Posterior vena cava (tissue), 2 donors: ENCODE measurements around the gene EIF3F. TPM values are rescaled to one million over a fixed set of nuclear protein-coding genes. Genes with fewer than 3 reads are reported as not detected.

Source experiments
- DNase-seq: peaks from one replicate; pipeline ENCODE4 v3.0.0-alpha.2; 2020; ENCODE audit warnings: low spot score
- intact Hi-C, 2 donors: fragments of 100-400 bp; cut with DNase I; formaldehyde crosslinking; loops; one replicate each; pipeline versions ENCODE4 v1.14.1 to v1.14.2; 2022 to 2023
- total RNA-seq, 2 donors: library from RNA; stranded (reverse); fragmentation: NEBNext Ultra II Directional; extraction: Animal tissue kit (Norgen Biotek cat#: 25700); gene quantifications; one replicate each; pipeline ENCODE4 v1.2.1, GENCODE V29; 2021
- donor health status: DM: yes; HTN: yes; CAD: no.
- donor health status: DM: yes; HTN: yes; CAD: no.

EIF3F gene
- total RNA-seq, 2 donors from 2014 or later, result 138 to 139 TPM

DNA sequence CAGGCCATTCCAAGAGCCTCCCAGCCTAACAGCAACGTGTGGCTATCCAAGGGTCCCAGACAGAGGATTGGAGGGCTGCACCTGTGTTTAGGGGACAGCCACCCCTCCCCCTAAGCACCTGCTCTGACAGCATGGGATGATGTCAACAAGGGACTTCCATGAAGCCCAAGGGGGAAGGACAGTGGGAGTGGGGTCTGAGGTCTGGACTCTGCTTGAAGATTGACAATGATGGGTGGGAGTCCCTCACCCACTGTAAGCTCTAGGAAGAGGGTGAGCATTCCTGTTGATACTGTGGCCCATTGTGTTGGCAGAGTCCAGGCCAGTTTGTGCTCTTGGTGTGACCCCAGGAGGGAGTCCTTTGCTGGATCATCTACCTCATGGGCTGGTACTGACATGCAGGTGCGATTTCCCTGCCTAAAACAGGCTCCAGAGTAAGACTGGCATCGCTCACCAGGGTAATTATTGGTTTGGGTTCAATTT, 47.0 kb downstream of the EIF3F start:
- intact Hi-C loops, result loop anchor here in 1 of 2 donors (5.0 kb wide), 1 partner anchor 63 kb away; no protein-coding TSS in a partner anchor
- DNase-seq, result no peak

DNA sequence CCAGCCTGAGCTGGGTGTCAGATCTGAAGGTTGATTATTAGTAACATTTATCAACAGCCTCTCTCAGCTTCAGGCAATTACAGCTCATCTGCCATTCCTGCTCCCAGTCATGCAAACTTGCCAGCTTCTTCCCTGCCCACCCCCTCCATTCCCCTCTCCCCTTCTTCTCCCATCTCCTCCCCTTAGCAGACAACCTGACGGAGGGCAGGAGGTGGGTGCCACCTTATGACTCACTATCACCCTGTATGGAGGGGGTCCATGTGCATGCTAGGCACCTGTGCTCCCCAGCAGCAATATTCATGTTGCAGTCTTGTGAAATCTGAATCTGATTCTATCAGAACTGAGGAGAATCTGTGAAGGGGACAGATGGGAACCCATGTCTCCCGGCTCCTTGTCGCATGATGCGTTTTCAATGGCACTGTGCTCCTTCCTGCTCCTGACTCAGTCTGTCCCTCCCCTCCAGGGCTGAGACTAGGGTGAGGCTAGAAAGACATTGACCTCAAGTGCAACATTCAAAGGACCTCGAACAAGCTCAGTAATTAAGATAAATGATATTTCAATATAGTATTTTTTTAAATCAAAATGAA, 47.6 kb downstream of the EIF3F start:
- DNase-seq, result no peak
- intact Hi-C loops, result loop anchor here in 1 of 2 donors (5.0 kb wide), 1 partner anchor 63 kb away; no protein-coding TSS in a partner anchor

DNA sequence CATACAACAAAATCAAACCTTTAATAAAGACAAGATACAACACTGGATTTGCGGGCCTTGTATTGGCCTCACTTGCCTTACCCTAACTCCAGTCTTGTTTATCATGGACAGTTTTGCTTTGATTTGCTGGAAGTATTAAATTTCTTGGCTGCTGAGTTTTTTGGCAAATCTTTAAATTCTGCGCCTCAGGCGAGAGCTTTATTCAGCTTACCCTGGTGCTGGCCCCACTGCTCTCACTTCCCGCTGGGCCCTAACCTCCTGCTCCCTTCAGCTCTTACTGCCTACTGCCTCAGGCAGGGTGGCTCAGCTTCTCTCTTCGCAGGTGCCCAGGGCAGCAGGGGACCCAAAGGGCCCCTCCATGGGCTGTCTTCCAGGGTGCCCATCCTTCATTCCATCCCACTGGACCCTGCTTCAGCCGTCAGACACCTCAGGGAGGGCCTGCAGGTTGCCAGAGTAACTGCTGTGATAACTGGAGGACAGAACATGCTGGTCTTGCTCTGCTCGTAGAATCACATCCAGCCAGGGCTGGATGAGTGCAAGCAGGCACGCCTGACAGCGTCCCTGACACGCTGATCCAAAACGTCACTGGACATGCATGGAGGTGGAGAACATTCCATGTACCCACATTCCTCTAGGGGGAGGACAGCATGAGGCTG, 48.2 kb downstream of the EIF3F start:
- intact Hi-C loops, result no loop called here

DNA sequence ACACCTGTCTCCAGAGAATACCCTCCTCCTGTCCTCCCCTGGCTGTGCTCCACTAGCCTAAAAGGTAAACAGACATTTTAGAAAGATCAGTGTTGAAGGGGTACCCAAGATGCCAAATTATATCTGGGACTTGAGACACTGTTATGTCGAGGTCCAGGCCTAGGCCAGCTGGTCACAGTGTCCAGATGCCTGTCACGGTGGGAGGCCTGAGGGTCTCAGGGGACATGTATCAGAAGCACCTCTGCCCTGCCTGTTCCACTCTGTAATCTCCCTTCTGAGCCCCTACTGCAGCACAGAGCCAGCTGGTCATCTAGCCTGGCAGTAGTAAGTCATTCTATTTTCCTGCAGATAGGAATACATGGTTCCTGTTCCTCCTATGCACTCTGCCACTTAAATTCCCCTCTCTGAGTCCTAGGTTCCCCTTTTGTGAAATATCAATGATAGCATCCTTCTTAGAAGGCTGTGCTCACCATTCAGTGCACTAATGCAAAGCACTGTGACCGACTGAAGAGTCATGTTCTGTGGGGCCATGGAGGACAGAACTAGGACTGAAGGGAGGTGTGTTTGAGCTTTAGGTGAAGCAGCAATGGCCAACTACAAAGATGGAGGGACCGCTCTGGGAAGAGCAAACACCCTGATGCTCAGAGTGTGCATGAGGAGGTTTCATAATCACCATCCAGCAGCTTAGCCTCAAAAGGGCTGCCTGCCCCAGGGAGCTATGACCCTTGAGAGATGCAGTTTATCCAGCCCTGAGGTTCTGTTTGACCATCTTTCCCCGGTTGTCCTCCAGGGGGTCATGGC, 49.1 kb downstream of the EIF3F start:
- peak; percentile 57 for DNase-seq
- intact Hi-C loops, result no loop called here

More for the DNA sequence above, 48.2 kb downstream of the EIF3F start:
- DNase-seq, result peak; percentile 83

DNA sequence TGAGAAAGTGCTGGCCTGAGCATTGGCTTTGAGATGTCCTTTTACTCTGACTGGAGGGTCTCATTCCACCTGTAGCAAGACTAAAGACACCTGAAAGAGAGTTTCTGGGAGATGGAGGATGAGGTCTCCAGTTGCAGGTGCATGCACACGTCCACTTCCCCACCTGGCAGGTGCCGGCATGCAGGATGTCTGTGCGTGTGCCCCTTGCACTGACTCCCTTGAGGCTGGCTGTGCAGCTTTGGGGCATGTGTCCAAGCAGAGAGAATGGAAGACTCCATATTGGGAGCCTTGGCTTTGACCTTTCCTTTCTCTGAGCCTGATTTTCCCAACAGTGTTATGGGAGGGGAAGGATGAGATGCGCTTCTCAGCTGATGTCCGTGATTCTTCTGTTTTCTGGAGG, 49.8 kb downstream of the EIF3F start:
- no peak for DNase-seq
- intact Hi-C loops, result no loop called here

DNA sequence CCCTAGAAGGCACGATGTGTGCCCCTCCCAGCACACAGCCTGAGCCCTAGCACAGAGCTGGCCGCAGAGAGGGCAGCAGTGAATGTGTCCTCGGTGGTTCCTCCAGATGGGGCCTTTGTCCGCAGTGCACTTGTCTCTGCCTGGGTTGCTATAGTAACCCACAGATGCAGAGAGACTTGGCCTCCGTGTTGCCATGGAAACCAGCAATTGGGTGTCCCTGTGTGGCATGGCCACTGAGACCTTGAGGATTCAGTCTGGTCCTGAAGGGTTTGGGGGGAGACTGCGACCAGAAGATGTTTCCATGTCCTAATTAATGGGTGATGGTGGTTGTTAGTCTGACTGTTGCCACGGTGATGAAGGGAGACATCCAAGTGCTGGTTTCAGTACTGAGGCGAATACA, 51.3 kb downstream of the EIF3F start:
- no peak for DNase-seq
- intact Hi-C loops, result no loop called here

DNA sequence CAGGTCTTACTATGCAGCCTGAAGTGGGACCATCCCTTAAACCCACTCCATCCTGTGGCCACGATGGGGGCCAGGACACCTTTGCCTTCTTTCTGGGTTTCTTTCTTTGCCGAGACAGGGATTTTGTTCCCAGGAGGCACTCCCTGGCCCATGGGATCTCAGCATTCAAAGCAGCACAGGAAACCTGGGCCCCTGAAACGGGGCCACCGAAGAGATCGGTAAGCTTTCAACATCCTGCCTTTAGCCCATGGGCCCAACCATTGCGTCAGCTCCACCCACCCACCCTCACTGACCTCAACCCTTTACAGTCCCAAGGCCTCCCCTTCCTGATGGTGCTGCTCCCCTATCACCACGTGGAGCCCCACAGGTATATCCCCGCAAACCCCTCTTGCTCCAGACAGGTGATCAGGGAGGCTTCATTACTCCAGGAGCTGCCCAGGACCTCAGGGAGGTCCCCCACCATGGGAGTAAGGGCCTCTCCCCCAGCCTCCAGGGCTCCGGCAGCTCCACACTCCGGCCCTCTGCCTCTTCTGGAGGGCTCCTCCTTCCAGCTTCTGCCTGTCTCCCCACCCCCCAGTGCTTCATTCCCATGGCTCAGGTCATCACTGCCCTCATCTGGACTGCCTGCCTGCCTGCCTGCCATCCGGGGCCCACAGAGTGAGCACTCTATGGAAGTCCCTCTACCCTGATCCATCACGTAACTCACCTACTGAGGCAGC, 51.8 kb downstream of the EIF3F start:
- intact Hi-C loops, result no loop called here
- peak; percentile 62 for DNase-seq

DNA sequence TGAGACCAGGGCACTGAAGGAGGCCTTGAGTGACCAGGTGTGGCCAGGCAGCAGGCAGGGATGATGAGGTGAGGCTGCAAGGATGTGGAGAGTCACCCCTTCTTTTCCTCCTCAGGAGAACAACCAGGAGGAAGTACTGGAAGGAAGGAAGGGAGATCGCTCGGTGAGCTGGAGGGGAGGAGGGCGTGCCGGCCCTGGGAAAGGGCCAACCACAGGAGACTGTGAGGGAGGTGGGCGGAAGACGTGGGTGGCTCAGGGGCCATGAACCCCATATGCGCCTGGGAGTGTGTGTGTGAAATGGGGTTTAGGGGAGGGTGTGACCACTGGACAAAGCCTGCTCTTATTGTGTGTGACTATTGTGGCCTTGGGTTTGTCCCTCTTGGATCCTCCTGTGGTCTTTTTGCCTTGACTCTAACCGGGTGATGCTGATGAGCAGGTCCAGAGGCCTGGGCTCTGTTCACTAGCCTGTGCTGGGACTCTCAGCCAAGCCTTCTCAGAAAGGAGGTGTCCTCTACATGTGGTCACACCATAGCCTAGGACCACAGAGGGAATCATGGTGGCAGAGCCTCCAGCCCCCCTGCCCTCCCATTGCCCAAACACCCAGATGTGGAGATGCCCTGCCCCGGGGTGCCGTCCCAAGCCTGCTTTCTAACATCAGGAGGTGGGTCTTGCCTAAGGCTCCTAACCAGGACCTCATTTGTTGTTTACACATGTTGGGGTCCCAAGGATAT, 52.6 kb downstream of the EIF3F start:
- intact Hi-C loops, result no loop called here
- peak; percentile 57 for DNase-seq

DNA sequence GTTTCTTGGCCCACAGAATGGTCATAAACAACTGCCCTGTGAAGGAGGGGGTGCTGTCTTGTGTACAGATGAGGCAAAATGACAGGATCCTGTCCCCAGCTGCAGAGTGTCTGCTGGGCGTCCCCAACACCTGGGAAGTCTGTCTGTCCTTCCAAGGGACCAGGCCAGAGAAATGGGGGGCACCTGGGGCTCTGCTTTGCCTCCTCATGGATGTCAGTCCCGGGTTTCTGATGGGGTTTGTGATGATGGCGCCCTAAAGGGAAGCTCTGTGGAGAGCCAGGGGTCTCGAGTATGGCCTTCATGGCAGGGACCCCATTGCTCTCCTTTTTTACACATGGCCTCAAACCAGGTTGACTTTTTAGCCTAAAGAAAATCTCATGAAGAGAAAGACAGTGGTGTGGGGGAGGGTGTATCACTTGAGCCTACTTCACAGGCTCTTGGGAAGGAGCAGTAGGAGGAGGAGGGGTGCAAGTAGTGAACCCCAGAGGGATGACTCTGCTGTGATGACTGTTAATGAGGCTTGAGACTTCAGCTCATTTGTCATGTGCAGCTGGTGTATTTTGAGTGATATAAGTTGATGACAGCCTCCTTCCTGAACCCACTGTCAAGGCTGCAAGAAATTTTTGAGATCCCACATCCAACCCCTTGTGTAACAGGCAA, 53.3 kb downstream of the EIF3F start:
- intact Hi-C loops, result no loop called here
- no peak for DNase-seq

DNA sequence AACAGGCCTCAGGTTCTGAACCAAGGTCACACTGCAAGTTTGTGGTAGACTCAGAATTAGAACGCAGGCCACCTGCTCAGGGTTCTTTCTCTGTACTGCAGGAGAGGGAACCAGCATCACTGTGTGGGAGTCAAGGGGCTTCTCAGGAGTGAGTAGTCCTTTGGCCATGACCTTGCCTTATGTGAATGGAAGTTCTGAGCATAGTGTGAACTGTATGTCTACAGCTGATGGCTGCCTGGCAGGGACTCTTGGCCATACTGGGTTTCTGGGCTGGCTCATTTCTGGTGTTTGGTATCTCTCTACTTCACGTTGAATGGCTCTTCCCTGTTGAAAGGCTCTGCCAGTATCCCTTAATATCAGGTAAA, 53.8 kb downstream of the EIF3F start:
- intact Hi-C loops, result no loop called here
- no peak for DNase-seq

DNA sequence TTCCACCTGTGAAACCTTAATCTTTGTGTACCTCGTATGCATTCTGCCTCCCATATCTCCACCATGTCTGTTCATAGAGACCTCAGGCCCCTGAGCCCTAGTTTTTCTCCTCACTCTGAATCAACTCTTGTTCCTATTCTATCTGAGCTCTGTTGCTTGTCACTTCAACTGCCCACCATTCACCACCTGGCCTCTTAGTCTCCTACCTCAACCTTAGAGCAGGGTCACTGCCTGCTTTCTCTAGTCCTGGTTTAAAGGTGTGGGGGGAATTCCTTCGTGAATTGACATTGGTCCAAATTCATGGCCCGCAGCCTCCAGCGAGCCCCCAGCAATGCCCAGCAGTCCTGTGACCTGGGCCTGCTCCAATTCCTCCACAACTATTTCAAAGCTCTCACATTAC, 54.4 kb downstream of the EIF3F start:
- intact Hi-C loops, result no loop called here
- no peak for DNase-seq

DNA sequence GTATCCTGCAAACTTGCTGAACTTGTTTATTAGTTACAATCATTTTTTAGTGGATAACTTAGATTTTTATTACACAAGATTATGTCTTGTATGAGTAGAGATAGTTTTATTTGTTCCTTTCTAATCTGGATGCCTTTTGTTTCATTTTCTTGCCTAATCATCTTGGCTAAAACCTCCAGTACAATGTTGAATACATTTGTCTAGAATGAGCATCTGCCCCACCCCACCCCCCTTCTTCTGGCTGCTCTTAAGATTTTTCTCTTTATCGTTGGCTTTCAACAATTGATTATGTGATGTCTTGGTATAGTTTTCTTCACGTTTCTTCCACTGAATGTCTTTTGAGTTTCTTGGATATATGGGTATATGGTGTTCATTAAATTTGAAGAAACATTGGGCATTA, 56.6 kb downstream of the EIF3F start:
- intact Hi-C loops, result no loop called here
- DNase-seq, result no peak

DNA sequence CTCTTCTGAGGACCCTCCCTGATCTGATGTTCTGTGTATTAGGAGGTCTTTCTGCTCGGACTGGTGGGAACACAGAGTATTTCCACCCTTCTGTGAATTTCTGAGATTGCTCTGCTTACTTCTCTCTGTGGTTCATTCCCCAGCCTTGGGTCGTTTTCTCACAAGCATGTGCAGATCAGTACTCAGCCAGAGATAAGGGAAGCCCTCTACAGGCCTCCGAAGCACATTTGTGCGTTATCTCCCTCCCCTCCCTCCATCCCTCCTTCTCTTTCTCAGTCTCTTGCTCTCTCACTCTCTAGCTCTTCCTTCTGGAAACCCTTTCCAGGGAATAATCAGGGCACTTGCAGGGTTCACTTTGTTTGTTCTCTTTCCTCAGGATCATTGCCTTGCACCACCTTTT, 58.7 kb downstream of the EIF3F start:
- intact Hi-C loops, result no loop called here
- DNase-seq, result no peak

DNA sequence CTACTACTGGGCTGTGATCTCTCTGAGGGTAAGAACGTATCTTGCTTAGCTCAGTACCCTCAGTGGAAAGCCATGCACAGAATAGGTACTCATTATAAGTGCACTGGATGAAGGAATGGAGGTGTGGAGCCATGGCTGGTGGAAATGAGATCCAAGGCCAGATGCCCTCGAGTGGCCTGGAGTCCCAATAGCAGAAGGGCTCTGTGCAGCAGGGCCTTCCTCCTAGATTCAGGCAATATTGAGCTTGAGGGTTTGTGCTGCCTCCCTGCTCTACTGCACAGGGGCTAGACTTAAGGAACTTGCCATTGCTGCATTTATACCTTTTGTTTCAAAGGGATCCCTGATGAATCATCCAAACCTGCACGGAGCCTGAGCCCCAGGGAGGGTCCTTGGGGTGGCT, 60.2 kb downstream of the EIF3F start:
- DNase-seq, result no peak
- intact Hi-C loops, result no loop called here

DNA sequence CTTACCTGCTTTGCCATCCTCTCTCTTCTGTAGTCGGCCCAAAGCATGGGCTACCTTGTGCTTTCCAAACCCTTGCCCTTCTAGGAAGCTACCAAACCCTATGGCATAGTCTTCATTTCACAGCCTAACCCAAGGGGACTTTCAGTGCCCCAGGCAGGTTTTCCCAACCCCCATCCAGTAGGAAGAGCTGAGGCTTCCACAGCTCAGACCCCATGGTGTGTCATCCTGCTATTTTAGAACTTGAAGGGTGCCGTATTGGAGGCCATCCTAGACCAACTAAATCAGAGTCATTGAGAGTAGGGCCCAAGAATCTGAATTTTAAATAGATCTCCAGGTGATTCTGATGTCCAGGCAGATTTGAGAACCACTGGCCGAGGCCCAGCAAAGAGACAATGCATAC, 61.9 kb downstream of the EIF3F start:
- intact Hi-C loops, result no loop called here
- DNase-seq, result no peak
